Effector CD8-positive, alpha-beta T cell (primary cell): ENCODE data around the gene BLOC1S4.

ENCODE experiments used
- DNase-seq: peaks from one replicate; lab custom pipeline; 2025; lab: John Stamatoyannopoulos, UW

The BLOC1S4 gene

DNA sequence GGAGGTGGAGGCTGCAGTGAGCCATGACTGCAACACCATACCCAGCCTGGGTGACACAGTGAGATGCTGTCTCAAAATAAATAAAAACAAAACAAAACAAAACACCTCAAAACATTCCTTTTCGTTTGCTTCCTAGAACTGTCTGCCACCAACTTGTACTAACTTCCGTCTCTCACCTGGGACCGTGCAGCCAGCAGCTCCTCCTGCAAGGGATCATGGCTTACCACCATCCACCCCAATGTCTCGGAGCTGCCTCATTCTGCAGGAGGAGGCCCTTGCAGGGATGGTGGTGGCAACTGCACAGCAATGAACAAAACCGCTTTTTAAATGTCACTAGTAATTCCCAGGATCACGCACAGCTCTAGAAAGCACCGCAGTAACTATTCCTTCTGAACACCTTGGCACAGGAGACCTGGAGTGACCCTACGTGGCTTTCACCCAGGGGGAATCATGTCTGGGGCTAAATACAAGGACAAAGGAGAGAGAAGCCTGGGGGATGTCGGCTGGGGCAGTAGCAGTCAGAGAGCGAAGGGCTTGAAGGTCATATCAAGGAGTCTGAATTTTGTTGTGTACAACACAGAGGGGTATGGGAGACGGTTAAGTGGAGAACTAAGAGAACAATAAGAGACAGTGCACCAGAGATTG lies 49.1 kb downstream of the BLOC1S4 start:
- DNase-seq = no peak

- DNase-seq = no peak
These were observed 49.7 kb downstream of the BLOC1S4 start for GRCh38 chr4:6765703-6766102.
